NOMO-1 treated with dmso at 0.1 percent for 144 hours (cell line): ENCODE measurements around the gene GTF2H4.
A peak's percentile ranks its signal among the peaks of the same experiment; 100 is the strongest.
"Not testable (repeated sequence)": the region's sequence is repeated elsewhere in the genome, so short reads cannot be mapped to it uniquely, and the experiment has no call there.

Source experiments
- DNase-seq: peaks from one replicate; lab custom pipeline; 2025; ENCODE audit not compliant: unreplicated experiment; lab: John Stamatoyannopoulos, UW

The GTF2H4 gene

DNA sequence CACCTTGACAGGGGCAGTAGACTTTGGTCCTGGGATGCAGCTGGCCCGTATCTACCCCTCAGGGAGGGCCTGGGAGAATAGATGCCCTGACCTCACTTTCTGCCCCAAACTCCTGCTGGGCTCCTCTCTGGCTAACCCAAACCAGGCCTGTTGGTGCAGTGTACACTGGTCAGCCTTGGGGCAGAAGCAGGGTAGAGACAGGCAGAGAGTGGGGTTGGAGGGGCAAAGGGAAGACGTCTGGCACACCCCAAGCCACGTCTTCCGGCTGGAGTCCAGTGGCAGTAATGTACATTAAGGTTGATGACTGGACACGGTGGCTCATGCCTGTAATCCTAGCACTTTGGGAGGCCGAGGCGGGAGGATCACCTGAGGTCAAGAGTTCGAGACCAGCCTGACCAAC is 14.3 kb upstream of the GTF2H4 start:
- DNase-seq, result no peak

DNA sequence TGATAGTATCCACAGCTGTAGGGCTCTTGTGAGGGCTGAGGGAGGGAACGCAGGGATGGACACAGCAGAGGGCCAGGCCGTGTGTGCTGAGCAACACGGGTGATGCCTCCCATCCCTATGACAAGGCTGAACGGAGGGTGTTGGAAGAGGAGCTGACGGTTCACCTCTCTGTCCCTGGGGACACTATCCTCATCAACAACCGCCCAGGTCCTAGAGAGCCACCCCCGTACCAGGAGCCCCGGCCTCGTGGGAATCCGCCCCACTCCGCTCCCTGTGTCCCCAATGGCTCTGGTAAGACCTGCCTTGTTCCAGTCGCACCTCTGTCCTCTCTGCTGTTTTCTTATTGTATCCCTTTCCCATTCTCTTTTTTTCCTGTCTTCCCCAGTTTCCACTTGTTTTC is 13.6 kb upstream of the GTF2H4 start:
- DNase-seq, result no peak

- DNase-seq, result no peak
Measured at GRCh38 chr6:30894935-30895334, 13.1 kb upstream of the GTF2H4 start.

GRCh38 chr6:30895343-30895742 is 12.7 kb upstream of the GTF2H4 start:
- no peak for DNase-seq

DNA sequence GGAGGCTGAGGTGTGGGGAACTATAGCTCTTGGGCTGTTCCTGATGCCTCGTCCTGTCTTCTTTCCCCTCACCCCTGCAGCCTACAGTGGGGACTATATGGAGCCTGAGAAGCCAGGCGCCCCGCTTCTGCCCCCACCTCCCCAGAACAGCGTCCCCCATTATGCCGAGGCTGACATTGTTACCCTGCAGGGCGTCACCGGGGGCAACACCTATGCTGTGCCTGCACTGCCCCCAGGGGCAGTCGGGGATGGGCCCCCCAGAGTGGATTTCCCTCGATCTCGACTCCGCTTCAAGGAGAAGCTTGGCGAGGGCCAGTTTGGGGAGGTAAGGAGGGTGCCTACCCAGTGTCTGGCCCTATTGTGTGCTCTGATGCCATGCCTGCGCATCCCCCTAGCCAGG is 11.5 kb upstream of the GTF2H4 start:
- no peak for DNase-seq

DNA sequence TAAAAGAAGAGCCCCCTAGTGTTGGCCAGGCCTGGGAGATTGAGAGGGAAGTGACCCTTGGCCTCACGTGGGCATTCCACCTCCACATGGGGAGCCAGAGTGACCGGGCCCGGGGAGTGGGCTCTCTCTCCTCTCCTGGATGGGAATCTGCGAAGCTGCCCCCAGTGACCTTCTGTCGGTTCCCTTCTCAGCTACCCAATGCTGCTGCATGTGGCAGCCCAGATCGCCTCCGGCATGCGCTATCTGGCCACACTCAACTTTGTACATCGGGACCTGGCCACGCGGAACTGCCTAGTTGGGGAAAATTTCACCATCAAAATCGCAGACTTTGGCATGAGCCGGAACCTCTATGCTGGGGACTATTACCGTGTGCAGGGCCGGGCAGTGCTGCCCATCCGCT is 10.1 kb upstream of the GTF2H4 start:
- DNase-seq, result no peak

GRCh38 chr6:30898750-30899360 is 9.2 kb upstream of the GTF2H4 start:
- DNase-seq, result no peak

DNA sequence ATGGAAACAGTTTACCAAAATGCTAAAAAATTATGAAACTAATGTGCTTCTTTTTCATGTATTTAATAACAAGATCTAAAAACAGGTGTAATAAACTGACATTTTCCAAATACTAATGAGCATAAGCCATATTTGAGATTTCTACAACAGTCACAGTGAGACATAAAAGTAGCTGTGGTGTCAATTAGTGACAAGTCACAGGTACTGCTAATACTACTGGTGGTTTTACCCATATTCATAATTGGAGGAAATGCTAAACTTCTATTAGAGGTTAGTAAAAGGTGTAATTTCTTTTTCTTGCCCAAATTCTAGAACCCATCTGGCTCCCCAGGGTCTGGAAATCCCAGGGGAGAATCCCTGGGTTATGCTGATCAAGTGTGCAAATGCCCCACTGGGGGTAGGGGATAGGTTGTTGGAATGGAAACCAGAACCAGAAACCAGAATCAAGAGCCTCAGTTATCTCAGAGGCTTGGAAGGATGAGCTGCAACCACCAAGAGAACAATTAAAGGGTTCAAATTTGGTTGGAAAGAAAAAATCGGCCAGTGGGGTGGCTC is 7.1 kb upstream of the GTF2H4 start:
- no peak for DNase-seq

DNA sequence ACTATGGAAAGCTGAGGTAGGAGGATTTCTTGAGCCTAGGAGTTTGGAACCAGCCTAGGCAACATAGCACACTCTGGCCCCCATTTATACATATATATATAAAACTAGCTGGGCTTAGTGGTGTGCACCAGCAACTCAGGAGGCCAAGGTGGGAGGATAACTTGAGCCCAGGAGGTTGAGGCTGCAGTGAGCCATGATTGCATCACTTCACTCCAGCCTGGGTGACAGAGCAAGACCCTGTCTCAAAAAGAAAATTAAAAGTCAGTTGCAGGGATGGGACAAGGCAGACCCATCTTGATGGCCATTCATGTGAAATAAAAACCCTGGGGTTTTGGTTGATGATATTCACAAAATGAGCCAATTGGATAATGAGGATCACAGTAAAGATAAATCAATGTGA is 6.6 kb upstream of the GTF2H4 start:
- no peak for DNase-seq

GRCh38 chr6:30902196-30902595 is 5.8 kb upstream of the GTF2H4 start:
- DNase-seq, result not testable (repeated sequence)

GRCh38 chr6:30902709-30903108 is 5.3 kb upstream of the GTF2H4 start:
- no peak for DNase-seq

DNA sequence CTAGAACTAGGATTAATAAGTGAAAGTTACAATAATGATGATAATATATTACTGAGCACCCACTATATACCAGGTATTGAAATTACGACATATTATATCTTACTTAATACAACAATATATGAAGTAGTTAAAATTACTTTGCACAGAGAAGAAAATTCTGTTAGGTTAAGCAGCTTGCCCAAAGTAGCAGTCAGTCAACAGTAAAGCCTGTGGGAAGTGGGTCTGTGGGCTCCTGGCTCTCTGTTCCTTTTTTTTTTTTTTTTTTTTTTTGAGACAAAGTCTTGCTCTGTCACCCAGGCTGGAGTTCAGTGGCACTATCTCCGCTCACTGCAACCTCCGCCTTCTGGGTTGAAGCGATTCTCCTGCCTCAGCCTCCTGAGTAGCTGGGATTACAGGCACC is 4.8 kb upstream of the GTF2H4 start:
- no peak for DNase-seq

DNA sequence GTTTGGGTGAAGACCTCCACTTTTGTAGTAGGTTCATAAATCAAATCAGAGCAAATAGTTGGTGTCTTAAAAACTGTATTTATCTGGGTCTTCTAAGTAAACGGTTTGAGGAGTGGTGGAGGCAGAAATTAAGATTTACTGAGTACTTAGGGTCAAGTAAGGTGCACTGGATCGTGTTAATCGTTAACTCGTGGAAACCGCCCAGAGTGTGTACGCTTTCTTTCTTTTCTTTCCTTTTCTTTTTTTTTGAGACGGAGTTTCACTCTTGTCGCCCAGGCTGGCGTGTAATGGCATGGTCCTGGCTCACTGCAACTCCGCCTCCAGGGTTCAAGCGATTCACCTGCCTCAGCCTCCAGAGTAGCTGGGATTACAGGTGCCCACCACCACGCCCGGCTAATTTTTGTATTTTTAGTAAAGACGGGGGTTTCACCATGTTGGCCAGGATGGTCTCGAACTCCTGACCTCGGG is 683 bp upstream of the GTF2H4 start:
- not testable (repeated sequence) for DNase-seq

GRCh38 chr6:30908700-30909099 is 693 bp downstream of the GTF2H4 start:
- DNase-seq, result no peak

GRCh38 chr6:30910473-30910872 is 2.5 kb downstream of the GTF2H4 start:
- DNase-seq, result not testable (repeated sequence)

GRCh38 chr6:30912746-30913520 is 4.9 kb downstream of the GTF2H4 start:
- no peak for DNase-seq

GRCh38 chr6:30913721-30914075 is 5.7 kb downstream of the GTF2H4 start:
- no peak for DNase-seq

GRCh38 chr6:30914076-30914853 is 6.3 kb downstream of the GTF2H4 start, which contains the start of gene VARS2:
TSS of gene VARS2 (plus strand) at chr6:30914238. CDS start at chr6:30914837, 599 bp downstream.
- peak; percentile 85 for DNase-seq

- peak; percentile 6 for DNase-seq
Measured at GRCh38 chr6:30914854-30915590, 7.0 kb downstream of the GTF2H4 start.

DNA sequence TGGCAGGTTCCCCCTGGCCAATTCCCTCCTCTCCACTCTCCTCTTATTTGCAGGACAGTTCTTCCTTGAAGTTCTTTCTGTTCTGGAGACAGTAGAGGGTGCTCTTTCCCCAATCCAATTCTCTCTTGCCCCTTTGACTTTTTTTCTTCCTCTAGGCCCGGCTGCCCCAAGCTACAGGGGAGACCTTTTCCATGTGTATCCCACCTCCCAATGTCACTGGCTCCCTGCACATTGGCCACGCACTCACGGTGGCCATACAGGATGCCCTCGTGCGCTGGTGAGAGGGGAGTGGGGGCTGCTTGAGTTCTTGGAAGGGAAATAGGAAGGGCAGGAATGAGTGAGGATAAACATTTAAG is 7.6 kb downstream of the GTF2H4 start:
- peak; percentile 49 for DNase-seq

- no peak for DNase-seq
Measured at GRCh38 chr6:30917041-30917440, 9.0 kb downstream of the GTF2H4 start.
